HG03097 (cell line): Measurements from ENCODE around the gene TRABD2A.
"Not testable (repeated sequence)": the region's sequence is repeated elsewhere in the genome, so short reads cannot be mapped to it uniquely, and the experiment has no call there.

Experiments used
- ATAC-seq: cut with Tn5 transposase; IDR thresholded peaks from one replicate; pipeline ENCODE4 v1.9.1; 2021; ENCODE audit not compliant: unreplicated experiment, low FRiP score

The TRABD2A gene

DNA sequence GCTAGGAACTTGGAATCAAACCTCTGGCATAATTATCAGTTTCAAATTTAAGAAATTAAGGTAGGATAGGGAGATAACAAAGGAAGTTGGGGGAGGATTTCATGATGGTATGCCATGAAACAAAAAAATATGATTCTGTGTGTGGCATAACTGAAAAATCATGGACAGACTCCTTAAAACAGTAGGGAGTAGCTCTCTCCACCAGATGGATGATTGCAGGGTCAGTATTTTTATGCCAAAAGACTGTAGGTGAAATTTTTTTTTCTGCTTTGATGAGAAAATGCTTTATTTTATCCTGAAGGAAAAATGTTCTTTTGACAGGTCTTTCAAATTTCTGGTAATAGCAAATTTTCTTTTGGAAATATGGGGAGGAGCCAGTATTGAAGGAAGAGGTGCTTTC, 94.3 kb downstream of the TRABD2A start:
- no peak for ATAC-seq

- ATAC-seq: no peak
These were observed 94.9 kb downstream of the TRABD2A start for GRCh38 chr2:84785950-84786349.

DNA sequence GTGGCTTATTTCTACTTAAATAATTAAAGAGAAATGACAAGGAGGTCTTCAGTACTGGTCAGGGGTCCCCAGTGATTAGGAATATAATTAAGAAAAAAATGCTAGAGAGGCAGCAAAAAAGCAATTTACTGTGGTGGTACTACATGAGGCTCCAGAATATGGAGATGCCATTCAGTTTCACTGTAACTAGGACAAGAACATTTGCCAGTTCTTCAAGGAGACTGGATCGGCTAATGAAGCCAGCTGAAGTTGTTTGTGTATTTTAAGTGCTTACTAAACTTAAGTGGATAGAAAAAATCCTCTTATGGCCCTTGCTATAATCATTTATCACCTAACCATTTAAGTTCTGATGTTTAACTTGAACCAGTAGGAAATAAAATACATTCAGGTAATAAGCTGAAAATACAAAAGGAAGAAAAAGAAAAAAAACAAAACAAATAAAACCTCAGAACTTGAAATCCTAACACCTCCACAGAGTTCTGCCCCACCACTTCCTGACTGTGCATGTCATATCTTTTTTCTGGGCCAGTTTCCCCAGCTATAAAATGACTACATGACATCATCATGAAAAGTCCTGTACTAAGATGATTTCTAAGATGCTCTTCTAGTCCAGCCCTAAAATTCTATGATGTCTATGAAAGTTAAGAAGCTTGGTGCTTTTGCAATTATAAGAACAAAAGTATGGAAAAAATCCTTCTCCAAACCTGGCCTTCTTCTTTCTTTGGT, 98.0 kb downstream of the TRABD2A start:
- no peak for ATAC-seq

- ATAC-seq: peak; percentile 61
These were observed 98.8 kb downstream of the TRABD2A start for GRCh38 chr2:84781942-84782716.

DNA sequence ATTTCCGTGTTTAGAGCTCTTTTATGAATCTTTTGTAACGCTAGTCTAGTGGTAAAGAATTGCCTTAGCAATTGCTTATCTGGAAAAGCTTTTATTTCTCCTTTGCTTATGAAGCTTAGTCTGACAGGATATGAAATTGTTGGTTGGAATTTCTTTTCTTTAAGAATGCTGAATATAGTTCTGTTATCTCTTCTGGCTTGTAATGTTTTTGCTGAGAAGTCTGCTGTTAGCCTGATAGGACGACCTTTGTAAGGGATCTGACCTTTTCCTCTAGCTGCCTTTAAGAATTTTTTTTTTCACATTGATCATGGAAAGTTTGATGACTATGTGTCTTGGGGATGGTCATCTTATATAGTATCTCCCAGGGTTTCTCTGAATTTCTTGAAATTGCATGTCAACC, 101.1 kb downstream of the TRABD2A start:
- no peak for ATAC-seq

DNA sequence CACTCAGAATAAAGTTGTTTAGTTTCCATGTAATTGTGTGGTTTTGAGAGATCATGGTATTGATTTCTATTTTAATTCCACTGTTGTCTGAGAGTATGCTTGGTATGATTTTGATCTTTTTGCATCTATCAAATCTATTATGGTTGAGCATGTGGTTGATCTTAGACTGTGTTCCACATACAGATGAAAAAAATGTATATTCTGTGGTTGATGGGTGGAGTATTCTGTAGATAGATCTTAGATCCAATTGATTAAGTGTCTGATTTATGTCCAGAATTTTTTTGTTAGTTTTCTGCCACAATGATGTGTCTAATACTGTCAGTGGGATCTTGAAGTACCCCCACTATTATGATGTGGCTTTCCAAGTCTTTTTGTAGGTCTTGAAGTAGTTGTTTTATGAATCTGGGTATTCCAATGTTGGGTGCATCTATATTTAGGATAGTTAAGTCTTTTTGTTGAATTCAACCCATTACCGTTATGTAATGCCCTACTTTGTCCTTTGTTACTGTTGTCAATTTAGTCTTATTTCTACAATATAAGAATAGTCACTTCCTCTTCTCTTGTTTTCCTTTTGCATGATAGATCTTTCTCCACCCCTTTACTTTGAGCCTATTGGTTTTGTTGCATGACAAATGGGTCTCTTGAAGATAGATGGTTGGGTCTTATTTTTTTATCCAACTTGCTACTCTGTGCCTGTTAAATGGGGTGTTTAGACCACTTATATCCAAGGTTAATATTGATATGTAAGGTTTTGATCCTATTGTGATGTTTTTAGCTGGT, 101.8 kb downstream of the TRABD2A start:
- no peak for ATAC-seq

GRCh38 chr2:84776011-84776410, 104.9 kb downstream of the TRABD2A start:
- ATAC-seq: no peak

DNA sequence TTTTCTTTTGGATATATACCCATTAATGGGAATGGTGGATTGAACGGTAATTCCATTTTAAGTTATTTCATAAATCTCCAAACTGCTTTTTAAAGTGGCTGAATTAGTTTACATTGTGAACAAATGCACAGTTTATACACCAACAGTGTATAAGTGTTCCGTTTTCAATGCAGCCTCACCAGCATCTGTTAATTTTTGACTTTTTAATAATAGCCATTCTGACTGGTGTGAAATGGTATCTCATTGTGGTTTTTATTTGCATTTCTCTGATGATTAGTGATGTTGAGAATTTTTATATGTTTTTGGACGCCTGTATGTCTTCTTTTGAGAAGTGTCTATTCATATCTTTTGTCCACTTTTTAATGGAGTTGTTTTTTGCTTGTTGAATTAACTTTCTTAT, 107.3 kb downstream of the TRABD2A start:
- not testable (repeated sequence) for ATAC-seq
